KMS-11 (cell line): ENCODE results near the gene ZNF764.

Source experiments
- H2AFZ ChIP-seq: fragments of 200-600 bp; sonication (generic); 2 replicates; pipeline ENCODE4 v1.6.1; 2016; ENCODE audit warnings: antibody characterized with exemption, mixed run types, low read depth
- H3K27ac ChIP-seq: fragments of 200-600 bp; sonication (generic); 2 replicates; pipeline ENCODE4 v1.6.1; 2016; ENCODE audit warnings: mild to moderate bottlenecking, mixed run types
- H3K27me3 ChIP-seq: fragments of 200-600 bp; sonication (generic); 2 replicates; pipeline ENCODE4 v1.6.1; 2017; ENCODE audit warnings: mild to moderate bottlenecking, low read depth, mixed run types, moderate library complexity; ENCODE audit not compliant: insufficient read depth
- H3K36me3 ChIP-seq: fragments of 200-600 bp; sonication (generic); 2 replicates; pipeline ENCODE4 v1.6.1; 2017; ENCODE audit warnings: mild to moderate bottlenecking, mixed run types; ENCODE audit not compliant: insufficient read depth
- H3K4me1 ChIP-seq: fragments of 200-600 bp; sonication (generic); 2 replicates; pipeline ENCODE4 v1.6.1; 2016; ENCODE audit warnings: mild to moderate bottlenecking, low read depth, mixed run types; ENCODE audit not compliant: poor library complexity, severe bottlenecking
- H3K4me2 ChIP-seq: fragments of 200-600 bp; sonication (generic); 2 replicates; pipeline ENCODE4 v1.7.0; 2016; ENCODE audit warnings: mild to moderate bottlenecking, mixed run types
- H3K4me3 ChIP-seq: fragments of 200-600 bp; sonication (generic); IDR thresholded peaks from 2 replicates; pipeline ENCODE4 v1.6.1; 2017; ENCODE audit warnings: low read depth, low read length, mixed read lengths; ENCODE audit not compliant: insufficient read depth
- H3K79me2 ChIP-seq: fragments of 200-600 bp; sonication (generic); 2 replicates; pipeline ENCODE4 v1.6.1; 2016; ENCODE audit warnings: low read depth, mixed run types; ENCODE audit not compliant: insufficient read depth
- H3K9ac ChIP-seq: fragments of 200-600 bp; sonication (generic); 2 replicates; pipeline ENCODE4 v1.6.1; 2016; ENCODE audit warnings: mild to moderate bottlenecking, mixed run types
- H4K20me1 ChIP-seq: fragments of 200-600 bp; sonication (generic); 2 replicates; pipeline ENCODE4 v1.6.1; 2016; ENCODE audit warnings: mild to moderate bottlenecking, mixed run types; ENCODE audit not compliant: insufficient read depth
- CTCF ChIP-seq: fragments of 200-600 bp; sonication (generic); conservative IDR thresholded peaks from 2 replicates; pipeline ENCODE4 v1.6.1; 2017; ENCODE audit warnings: low read depth, mild to moderate bottlenecking, antibody characterized with exemption, low read length, moderate library complexity, mixed read lengths

ZNF764 gene

DNA sequence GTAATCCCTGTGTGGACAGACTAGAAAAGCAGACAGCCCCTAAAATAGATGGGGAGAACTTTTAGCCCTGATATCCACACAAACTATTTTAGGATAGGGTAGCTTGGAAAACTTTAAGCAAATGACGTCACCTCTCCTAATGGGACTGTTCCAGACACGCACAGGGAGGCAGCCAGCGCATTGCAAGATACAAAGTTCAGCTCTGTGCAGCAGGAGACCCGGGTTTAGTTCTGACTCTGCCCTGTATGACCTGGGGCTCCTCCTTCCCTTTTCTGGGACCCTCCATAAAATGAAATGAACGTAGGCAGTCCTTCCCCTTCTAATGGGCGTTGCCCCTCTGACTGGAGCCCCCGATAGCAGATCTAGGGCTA is 45.8 kb upstream of the ZNF764 start:
- no peak for TF ChIP-seq CTCF
- H3K79me2 ChIP-seq = no peaks in the 10 kb centered on the region
- no peak overlapping the region for H2AFZ ChIP-seq
- peaks cover under 1% of the 10 kb centered on the region for H3K4me1 ChIP-seq
- no peak overlapping the region for H3K27ac ChIP-seq
- no peak overlapping the region for H3K4me2 ChIP-seq
- H3K4me3 ChIP-seq = no peak overlapping the region
- no peaks in the 10 kb centered on the region for H3K27me3 ChIP-seq
- no peaks in the 10 kb centered on the region for H4K20me1 ChIP-seq
- no peaks in the 10 kb centered on the region for H3K36me3 ChIP-seq
- no peak overlapping the region for H3K9ac ChIP-seq

GRCh38 chr16:30602616-30603277 is 44.6 kb upstream of the ZNF764 start:
- Histone ChIP-seq H3K79me2 (no peaks in the 10 kb centered on the region), H3K4me1 (peaks cover 8% of the 10 kb centered on the region), H4K20me1 (no peaks in the 10 kb centered on the region), H2AFZ (no peak overlapping the region), H3K4me3 (no peak overlapping the region), H3K9ac (no peak overlapping the region), H3K4me2 (no peak overlapping the region), H3K36me3 (no peaks in the 10 kb centered on the region), H3K27ac (no peak overlapping the region), H3K27me3 (no peaks in the 10 kb centered on the region)
- TF ChIP-seq CTCF = no peak

- Histone ChIP-seq H3K79me2 (no peaks in the 10 kb centered on the region), H3K27me3 (no peaks in the 10 kb centered on the region), H3K27ac (no peak overlapping the region), H3K9ac (no peak overlapping the region), H2AFZ (no peak overlapping the region), H3K36me3 (no peaks in the 10 kb centered on the region), H3K4me2 (no peak overlapping the region), H4K20me1 (no peaks in the 10 kb centered on the region), H3K4me3 (no peak overlapping the region), H3K4me1 (peaks cover 8% of the 10 kb centered on the region)
- TF ChIP-seq CTCF = no peak
Observed at GRCh38 chr16:30601966-30602365, 43.8 kb upstream of the ZNF764 start.

DNA sequence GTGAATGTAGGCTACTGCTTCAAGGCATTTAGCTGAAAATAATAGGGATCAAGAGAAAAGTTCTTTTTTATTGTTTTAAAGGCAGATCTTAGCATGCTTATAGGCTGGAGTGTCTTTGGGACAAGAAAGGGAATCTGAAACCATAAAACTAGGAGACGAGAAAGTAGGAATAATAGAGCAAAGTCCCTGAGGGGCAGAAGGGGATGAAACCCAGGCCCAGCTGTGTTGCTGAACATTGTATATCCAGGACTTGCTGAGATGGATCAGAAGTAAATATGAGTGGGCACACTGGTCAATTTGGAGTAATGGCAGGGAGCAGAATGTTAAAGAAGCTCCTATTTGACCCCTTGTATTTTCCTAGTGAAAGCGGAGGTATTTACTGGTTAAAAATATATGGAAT is 42.8 kb upstream of the ZNF764 start:
- H3K9ac ChIP-seq = no peak overlapping the region
- TF ChIP-seq CTCF = no peak
- H3K4me1 ChIP-seq = peaks cover 8% of the 10 kb centered on the region
- H3K4me2 ChIP-seq = no peak overlapping the region
- no peaks in the 10 kb centered on the region for H3K27me3 ChIP-seq
- no peak overlapping the region for H3K27ac ChIP-seq
- no peak overlapping the region for H3K4me3 ChIP-seq
- no peaks in the 10 kb centered on the region for H3K36me3 ChIP-seq
- no peaks in the 10 kb centered on the region for H3K79me2 ChIP-seq
- no peak overlapping the region for H2AFZ ChIP-seq
- no peaks in the 10 kb centered on the region for H4K20me1 ChIP-seq
